IMR-90 (cell line): ENCODE measurements around the gene TCF4. TPM values are rescaled to one million over a fixed set of nuclear protein-coding genes. Genes with fewer than 3 reads are reported as not detected.
A peak's percentile ranks its signal among the peaks of the same experiment; 100 is the strongest.

ENCODE experiments used
- ATAC-seq: fragments of 200-7000 bp; cut with Tn5 transposase; 2 replicates; pipeline ENCODE4 v1.9.1; 2020; ENCODE audit warnings: low read depth, mild to moderate bottlenecking, moderate library complexity
- BruUV-seq: library from RNA; stranded (reverse); fragments of 400-500 nt; replicated peaks from 2 replicates; lab custom pipeline; 2021; lab: Mats Ljungman, UMichigan
- CTCF ChIA-PET: fragments of 300-600 bp; formaldehyde crosslinking; extraction: SDS; loops from one replicate; lab custom pipeline; 2021; ENCODE audit warnings: antibody characterized with exemption; lab: Yijun Ruan, JAX
- POLR2A ChIA-PET: fragments of 300-600 bp; sonication (Branson Sonifier 250); formaldehyde crosslinking; loops from one replicate; lab custom pipeline; 2022; ENCODE audit warnings: antibody characterized with exemption; ENCODE audit not compliant: unreplicated experiment; lab: Charles Lee
- DNase-seq: peaks from one replicate; pipeline ENCODE4 v3.0.0; 2013
- H2AFZ ChIP-seq: replicated peaks from 2 replicates; pipeline ENCODE3; 2013; ENCODE audit warnings: low read length, mild to moderate bottlenecking; ENCODE audit not compliant: poor library complexity
- H2AK5ac ChIP-seq: 2 replicates; pipeline ENCODE4 v1.6.1; 2013; ENCODE audit warnings: low read depth, low read length, inconsistent platforms
- H2AK9ac ChIP-seq: replicated peaks from 2 replicates; pipeline ENCODE3; 2013; ENCODE audit warnings: mild to moderate bottlenecking, low read depth, low read length, moderate library complexity; ENCODE audit not compliant: poor library complexity
- H2BK120ac ChIP-seq: 2 replicates; pipeline ENCODE4 v1.6.1; 2013; ENCODE audit warnings: low read depth, low read length, inconsistent platforms
- H2BK15ac ChIP-seq: 3 replicates; pipeline ENCODE4 v1.6.1; 2013; ENCODE audit warnings: low read depth, low read length, inconsistent platforms
- H2BK20ac ChIP-seq: 2 replicates; pipeline ENCODE4 v1.6.1; 2013; ENCODE audit warnings: low read depth, mild to moderate bottlenecking, inconsistent platforms, low read length, moderate library complexity
- H2BK5ac ChIP-seq: 2 replicates; pipeline ENCODE4 v1.6.1; 2013; ENCODE audit warnings: mild to moderate bottlenecking, low read depth, low read length, inconsistent platforms; ENCODE audit not compliant: poor library complexity, severe bottlenecking
- H3K14ac ChIP-seq: replicated peaks from 2 replicates; pipeline ENCODE4 v1.6.1; 2013; ENCODE audit warnings: low read depth, low read length, inconsistent platforms
- H3K18ac ChIP-seq: 2 replicates; pipeline ENCODE4 v1.6.1; 2013; ENCODE audit warnings: low read depth, low read length, control low read depth
- H3K23ac ChIP-seq: 2 replicates; pipeline ENCODE4 v1.6.1; 2013; ENCODE audit warnings: low read depth, low read length, inconsistent platforms
- H3K27ac ChIP-seq: 2 replicates; pipeline ENCODE4 v1.5.1; 2013; ENCODE audit warnings: mild to moderate bottlenecking, control low read depth, low read length; ENCODE audit not compliant: insufficient read depth
- H3K27me3 ChIP-seq: 2 replicates; pipeline ENCODE4 v1.6.1; 2013; ENCODE audit warnings: low read length; ENCODE audit not compliant: control insufficient read depth, insufficient read depth
- H3K36me3 ChIP-seq: 2 replicates; pipeline ENCODE4 v1.6.1; 2013; ENCODE audit warnings: low read length, mixed read lengths; ENCODE audit not compliant: control insufficient read depth, insufficient read depth
- H3K4ac ChIP-seq: 2 replicates; pipeline ENCODE4 v1.6.1; 2013; ENCODE audit warnings: low read depth, low read length, inconsistent platforms
- H3K4me1 ChIP-seq: 2 replicates; pipeline ENCODE4 v1.6.1; 2013; ENCODE audit warnings: low read length, mixed read lengths; ENCODE audit not compliant: control insufficient read depth, insufficient read depth
- H3K4me2 ChIP-seq: 2 replicates; pipeline ENCODE4 v1.6.1; 2013; ENCODE audit warnings: low read depth, mild to moderate bottlenecking, control low read depth, low read length, moderate library complexity
- H3K4me3 ChIP-seq: 2 replicates; pipeline ENCODE4 v1.5.1; 2013; ENCODE audit warnings: low read depth, mild to moderate bottlenecking, control low read depth, low read length, moderate library complexity; ENCODE audit not compliant: insufficient read depth
- H3K56ac ChIP-seq: 2 replicates; pipeline ENCODE4 v1.6.1; 2013; ENCODE audit warnings: low read length, inconsistent platforms; ENCODE audit not compliant: insufficient read depth; ENCODE audit errors: extremely low read depth
- H3K79me1 ChIP-seq, 2 experiments: 2 replicates each; pipeline ENCODE4 v1.6.1; 2013; ENCODE audit warnings: low read length in 2 of 2, inconsistent platforms in 1 of 2, low read depth in 1 of 2
- H3K9ac ChIP-seq: 2 replicates; pipeline ENCODE4 v1.6.1; 2013; ENCODE audit warnings: low read depth, low read length, control low read depth
- H3K9me1 ChIP-seq: 2 replicates; pipeline ENCODE4 v1.6.1; 2013; ENCODE audit warnings: low read length, inconsistent platforms; ENCODE audit not compliant: insufficient read depth
- H3K9me3 ChIP-seq: 2 replicates; pipeline ENCODE4 v1.6.1; 2013; ENCODE audit warnings: low read length; ENCODE audit not compliant: control insufficient read depth, insufficient read depth
- H4K20me1 ChIP-seq: 2 replicates; pipeline ENCODE4 v1.6.1; 2013; ENCODE audit warnings: low read length, inconsistent platforms; ENCODE audit not compliant: insufficient read depth
- H4K5ac ChIP-seq: 2 replicates; pipeline ENCODE4 v1.6.1; 2013; ENCODE audit warnings: mild to moderate bottlenecking, low read depth, low read length, control low read depth
- H4K8ac ChIP-seq, 2 experiments: 2 replicates each; pipeline ENCODE4 v1.6.1; 2013; ENCODE audit warnings: low read depth in 2 of 2, low read length in 2 of 2, control low read depth in 1 of 2, inconsistent platforms in 1 of 2
- H4K91ac ChIP-seq: 2 replicates; pipeline ENCODE4 v1.6.1; 2013; ENCODE audit warnings: low read depth, low read length, inconsistent platforms; ENCODE audit not compliant: insufficient read depth
- MXI1 ChIP-seq: IDR thresholded peaks from 2 replicates; pipeline ENCODE4 v1.6.1; 2012; ENCODE audit warnings: low read depth, mild to moderate bottlenecking, low read length, moderate library complexity, borderline replicate concordance
- RAD21 ChIP-seq: IDR thresholded peaks from 2 replicates; pipeline ENCODE4 v1.6.1; 2012; ENCODE audit warnings: low read length, improper control_type of control experiment
- dilution Hi-C: fragments of 300-500 bp; cut with HindIII; formaldehyde crosslinking; loops from one replicate; pipeline ENCODE4 v1.14.3; 2018; ENCODE audit warnings: low sequenced_read_pairs; ENCODE audit not compliant: unreplicated experiment
- in situ Hi-C: fragments of 300-500 bp; cut with MboI; formaldehyde crosslinking; loops from 3 replicates; pipeline ENCODE4 v1.14.3; 2019; ENCODE audit warnings: low sequenced_read_pairs, inconsistent platforms, mixed read lengths
- intact Hi-C: fragments of 100-400 bp; cut with micrococcal nuclease; formaldehyde crosslinking; loops from 2 replicates; pipeline ENCODE4 v1.10.0; 2022
- polyA plus RNA-seq, 3 experiments: library from polyadenylated mRNA; depleted of rRNA; stranded (reverse); fragments of >200 nt; gene quantifications; 2 replicates each; pipeline ENCODE4 v1.2.3, GENCODE V29; 2012; ENCODE audit warnings: low replicate concordance in 1 of 3
- total RNA-seq: library from RNA; depleted of rRNA; stranded (reverse); fragments of >200 nt; gene quantifications from 2 replicates; pipeline ENCODE4 v1.2.3, GENCODE V29; 2012

TCF4 gene
- total and polyA plus RNA-seq, 2 of the 4 experiments (the other 2 are of a cell fraction): 30.0 to 87.1 TPM

DNA sequence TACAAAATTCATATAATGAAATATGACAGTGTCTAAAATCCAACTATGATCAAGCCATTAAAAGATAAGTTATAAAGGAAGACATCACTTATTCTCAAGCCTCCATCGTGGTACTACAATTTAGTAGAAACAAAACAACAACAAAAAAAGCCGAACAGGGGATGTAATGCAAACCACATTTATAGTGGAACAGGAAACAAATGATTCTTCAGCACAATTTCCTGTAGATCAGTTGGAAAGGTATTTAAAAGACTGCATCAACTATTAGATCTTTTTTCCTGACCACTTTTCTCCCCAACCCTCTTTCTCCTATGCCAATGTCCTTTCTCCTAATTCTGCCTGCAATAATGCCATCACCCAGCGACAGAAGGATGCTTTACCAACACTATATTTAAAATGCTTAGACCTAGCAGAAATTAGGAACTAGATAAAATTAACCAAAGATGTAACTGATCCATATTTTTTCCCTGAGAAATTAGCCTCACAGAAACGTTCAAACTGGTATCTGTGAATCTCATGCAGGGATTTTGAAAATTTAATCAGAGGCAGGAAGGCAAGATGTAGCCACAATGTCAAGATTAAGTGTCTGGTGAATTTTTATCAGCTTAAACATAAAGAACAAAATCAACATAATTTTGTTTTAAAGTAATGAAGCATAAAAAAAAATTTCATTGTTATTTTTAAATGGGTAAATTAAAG, 271.4 kb downstream of the TCF4 start (continued):
- no peak for TF ChIP-seq RAD21

DNA sequence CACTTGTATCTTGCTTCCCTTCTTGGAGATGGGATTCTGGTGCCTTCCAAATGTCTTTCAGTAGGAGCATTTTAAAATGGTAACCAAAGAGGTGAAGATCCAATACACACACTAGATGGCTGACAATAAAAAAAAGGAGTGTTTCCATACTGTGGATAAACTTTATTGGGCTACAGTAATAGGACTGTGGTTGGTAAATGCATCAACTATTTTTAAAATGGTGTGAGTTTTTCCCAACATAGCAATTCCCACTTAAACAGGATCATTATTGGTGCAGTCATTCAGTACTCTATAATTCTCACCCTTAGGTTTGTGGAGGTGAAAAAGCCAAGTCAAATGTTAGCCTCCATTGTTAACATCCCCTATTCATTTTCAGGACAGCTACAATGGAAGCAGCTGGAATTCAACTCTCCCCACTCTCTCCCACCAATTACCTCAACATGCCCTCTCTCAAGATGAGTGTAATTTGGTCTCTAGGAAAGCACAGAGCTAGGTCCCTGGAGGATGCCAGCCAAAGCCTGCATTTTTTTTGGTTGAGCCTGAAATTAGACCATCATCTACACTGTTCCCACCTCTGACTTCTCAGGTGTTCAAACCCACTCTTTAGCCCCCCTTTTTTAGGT, 273.3 kb downstream of the TCF4 start:
- Histone ChIP-seq H3K27me3 (no peaks in the 10 kb centered on the region), H3K4me3 (no peak overlapping the region), H2AK9ac (no peak overlapping the region), H3K14ac (0 out of 2 replicates have a peak overlapping the region, but pooled peaks have one; percentile 29), H2BK5ac (no peak overlapping the region), H3K4me2 (no peak overlapping the region), H3K27ac (no peak overlapping the region), H2BK15ac (no peak overlapping the region), H4K20me1 (peaks cover 7% of the 10 kb centered on the region; the same call in 1 of the 2 replicates), H2AFZ (no peak overlapping the region), H3K18ac (no peak overlapping the region), H3K36me3 (peaks cover 2% of the 10 kb centered on the region), H2BK120ac (no peak overlapping the region), H3K56ac (no peak overlapping the region), H3K79me1 (peaks cover 26 to 63% of the 10 kb centered on the region in 2 experiments), H2BK20ac (no peak overlapping the region), H3K4ac (no peak overlapping the region), H4K8ac (no peak overlapping the region), H3K9ac (no peak overlapping the region), H3K9me3 (no peaks in the 10 kb centered on the region), H4K91ac (no peak overlapping the region), H3K23ac (no peak overlapping the region; the same call in 1 of the 2 replicates), H3K9me1 (peaks cover 12% of the 10 kb centered on the region), H3K4me1 (peaks cover 3% of the 10 kb centered on the region; the same call in 1 of the 2 replicates), H4K5ac (no peak overlapping the region), H2AK5ac (0 out of 2 replicates have a peak overlapping the region, but pooled peaks have one; percentile 13)
- POLR2A ChIA-PET: no interaction called here
- intact Hi-C loops (loop anchor here (5.0 kb wide), 1 partner anchor 32 kb away; no protein-coding TSS in a partner anchor), in situ Hi-C loops (no loop called here), dilution Hi-C loops (no loop called here)
- ATAC-seq (no peak), DNase-seq (no peak)
- CTCF ChIA-PET: no interaction called here
- TF ChIP-seq MXI1: no peak
- BruUV-seq: no TSS peak
